Esophagus squamous epithelium (tissue), 4 donors: ENCODE measurements around the gene C1orf21.

Experiments used
- CTCF ChIP-seq, 6 experiments: fragments of 450-650 bp in 4 of 6; fragments of 200-600 bp in 2 of 6; sonication (generic) in 2 of 6; IDR thresholded peaks; one replicate each; pipeline ENCODE4 v1.5.1; 2016 to 2019; ENCODE audit warnings: antibody characterized with exemption in 6 of 6, mild to moderate bottlenecking in 4 of 6, moderate library complexity in 4 of 6
- POLR2A ChIP-seq, 4 donors: fragments of 450-650 bp; IDR thresholded peaks; one replicate each; pipeline ENCODE4 v1.6.1; 2017; ENCODE audit warnings: antibody characterized with exemption in 4 of 4, mild to moderate bottlenecking in 4 of 4, moderate library complexity in 3 of 4

GRCh38 chr1:184510110-184510509 lies 123.3 kb downstream of the C1orf21 start:
- TF ChIP-seq CTCF (IDR thresholded peaks at IDR 0.05), result no peak
- TF ChIP-seq POLR2A (IDR thresholded peaks at IDR 0.05), result no peak
